Left renal pelvis (tissue), 4 donors: ENCODE results near the gene PPM1H. TPM values are rescaled to one million over a fixed set of nuclear protein-coding genes. Genes with fewer than 3 reads are reported as not detected.
"Not testable (repeated sequence)": the region's sequence is repeated elsewhere in the genome, so short reads cannot be mapped to it uniquely, and the experiment has no call there.

Experiments
- DNase-seq, 4 donors: peaks; one replicate each; pipeline ENCODE4 v3.0.0-alpha.2; 2013; ENCODE audit warnings: low read depth in 4 of 4, low spot score in 3 of 4
- polyA plus RNA-seq, 4 donors: library from polyadenylated mRNA; unstranded; fragments of 120-200 nt; gene quantifications; one replicate each; pipeline ENCODE4 v1.2.1, GENCODE V29; 2013; ENCODE audit not compliant: insufficient read length in 4 of 4

The PPM1H gene, protein sequence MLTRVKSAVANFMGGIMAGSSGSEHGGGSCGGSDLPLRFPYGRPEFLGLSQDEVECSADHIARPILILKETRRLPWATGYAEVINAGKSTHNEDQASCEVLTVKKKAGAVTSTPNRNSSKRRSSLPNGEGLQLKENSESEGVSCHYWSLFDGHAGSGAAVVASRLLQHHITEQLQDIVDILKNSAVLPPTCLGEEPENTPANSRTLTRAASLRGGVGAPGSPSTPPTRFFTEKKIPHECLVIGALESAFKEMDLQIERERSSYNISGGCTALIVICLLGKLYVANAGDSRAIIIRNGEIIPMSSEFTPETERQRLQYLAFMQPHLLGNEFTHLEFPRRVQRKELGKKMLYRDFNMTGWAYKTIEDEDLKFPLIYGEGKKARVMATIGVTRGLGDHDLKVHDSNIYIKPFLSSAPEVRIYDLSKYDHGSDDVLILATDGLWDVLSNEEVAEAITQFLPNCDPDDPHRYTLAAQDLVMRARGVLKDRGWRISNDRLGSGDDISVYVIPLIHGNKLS
- polyA plus RNA-seq: 10 to 100 TPM in 3 of 4 donors, 1 to 10 TPM in 1; 4.1 to 30.8 (median 28.2) TPM

DNA sequence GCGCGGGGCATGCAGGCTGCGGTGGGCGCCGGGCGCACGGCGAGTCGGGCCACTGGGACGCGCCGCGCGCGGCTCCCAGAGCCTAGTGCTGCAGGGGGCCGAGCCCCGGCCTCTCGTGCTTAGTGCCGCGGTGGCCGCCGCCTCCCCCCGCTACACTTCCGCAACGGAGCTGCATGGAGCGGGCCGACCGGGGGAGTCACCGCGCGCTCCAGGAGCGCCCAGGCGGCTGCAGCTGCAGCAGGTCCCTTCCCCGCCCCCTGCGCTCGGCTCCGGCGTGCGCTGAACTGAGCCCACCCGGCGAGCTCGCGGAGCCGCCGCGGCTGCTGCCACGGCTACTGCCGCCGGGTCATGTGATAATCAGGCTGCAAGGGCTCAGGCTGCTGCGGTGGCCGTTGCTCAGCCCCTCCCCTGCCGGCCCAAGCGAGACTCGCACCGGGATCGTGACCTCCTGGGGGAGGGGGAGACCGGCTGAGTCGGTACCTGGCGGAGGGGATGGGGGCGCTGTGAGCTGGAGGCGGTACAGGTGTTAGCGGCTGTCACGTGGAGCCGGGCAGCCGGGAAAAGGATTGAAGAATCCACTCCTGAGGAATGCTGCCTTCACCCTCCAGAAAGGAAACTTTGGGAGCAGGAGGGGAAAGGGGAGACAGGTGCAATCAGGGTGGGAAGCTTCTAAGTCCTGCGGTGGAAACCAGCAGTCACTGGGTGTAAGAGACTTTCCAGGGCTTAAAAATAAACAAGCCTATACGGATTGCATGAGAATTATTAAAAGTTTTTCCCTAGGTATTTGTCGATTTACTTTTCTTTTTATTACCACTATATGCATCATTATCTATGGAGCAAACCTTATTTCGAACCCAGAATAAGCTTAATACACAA is at the start of gene PPM1H:
PPM1H (minus strand) TSS at position 352 of the 876 bp plus-strand sequence. CDS start 414 bp downstream, outside the sequence.
- DNase-seq: peak; percentile 73 to 78 (median 76)

DNA sequence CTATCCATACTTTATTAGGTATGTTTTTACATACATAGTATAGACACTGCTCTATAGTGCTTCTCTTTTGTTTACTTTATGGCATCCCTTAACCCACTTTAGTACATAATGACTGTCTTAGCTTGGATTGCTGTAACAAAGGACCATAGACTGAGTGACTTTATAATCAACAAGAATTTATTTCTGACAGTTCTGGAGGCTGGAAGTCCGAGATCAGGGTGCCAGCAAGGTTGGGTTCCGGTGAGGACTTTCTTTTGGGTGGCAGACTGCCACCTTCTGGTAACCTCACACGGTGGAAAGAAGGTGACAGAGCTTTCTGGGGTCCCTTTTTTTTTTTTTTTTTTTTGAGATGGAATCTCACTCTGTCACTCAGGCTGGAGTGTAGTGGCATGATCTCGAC is 48.6 kb upstream of the PPM1H start:
- DNase-seq: no peak

DNA sequence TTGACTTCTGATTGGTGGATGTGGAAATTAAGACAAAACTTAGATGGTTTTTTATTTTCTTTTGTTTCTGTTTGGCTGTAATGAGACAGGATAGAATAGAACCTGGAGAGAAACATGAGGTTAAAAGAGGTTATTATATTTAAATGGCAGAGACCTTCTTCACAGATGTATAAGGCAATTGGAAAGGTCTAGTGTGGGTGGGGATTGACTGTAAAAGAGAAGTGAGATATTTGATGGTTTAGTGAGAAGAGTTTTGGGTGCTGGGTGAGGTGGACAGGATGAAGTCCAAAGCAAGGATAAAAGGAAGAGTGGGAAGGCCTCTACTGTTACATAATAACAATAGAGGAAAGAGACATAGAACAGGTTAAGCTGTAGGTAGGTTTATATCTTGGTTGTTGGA is 43.8 kb upstream of the PPM1H start:
- DNase-seq: no peak

DNA sequence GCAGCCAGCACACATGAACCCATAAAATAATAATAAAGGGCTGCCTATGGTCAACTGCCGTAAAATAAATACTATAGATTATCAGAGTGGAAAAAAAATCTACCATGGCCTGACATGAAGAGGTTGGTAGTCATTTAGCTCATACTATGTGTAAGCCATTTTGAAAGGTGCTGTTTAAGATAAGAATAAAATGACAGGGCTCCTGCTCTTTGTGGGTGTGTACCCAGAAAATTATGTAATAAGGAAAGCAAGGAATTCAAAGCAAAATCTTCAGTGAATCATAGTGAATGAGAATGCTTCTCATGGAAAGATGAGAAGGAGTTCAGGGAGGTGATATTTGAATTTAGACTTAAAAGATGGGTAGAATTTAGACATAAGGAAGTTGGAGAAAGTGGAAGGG is 42.9 kb upstream of the PPM1H start:
- no peak for DNase-seq

DNA sequence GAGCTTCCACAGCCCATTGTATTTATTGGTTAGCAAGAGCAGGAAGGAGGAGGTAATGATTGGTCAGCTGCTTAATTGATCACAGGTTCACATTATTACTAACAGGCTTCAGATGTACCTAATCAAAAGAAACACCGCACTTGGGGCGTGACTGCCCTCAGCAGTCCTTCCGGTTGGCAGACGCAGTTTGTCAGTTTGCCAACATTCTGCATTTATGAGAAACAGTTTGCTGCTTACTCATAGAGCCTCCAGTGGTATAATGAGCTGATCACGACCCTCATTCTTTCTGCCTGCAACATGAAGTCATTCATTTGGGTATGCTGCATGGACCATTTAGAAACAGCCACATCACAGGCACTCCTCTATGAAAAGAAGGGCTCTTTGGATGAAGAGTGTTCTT is 42.5 kb upstream of the PPM1H start:
- no peak for DNase-seq

DNA sequence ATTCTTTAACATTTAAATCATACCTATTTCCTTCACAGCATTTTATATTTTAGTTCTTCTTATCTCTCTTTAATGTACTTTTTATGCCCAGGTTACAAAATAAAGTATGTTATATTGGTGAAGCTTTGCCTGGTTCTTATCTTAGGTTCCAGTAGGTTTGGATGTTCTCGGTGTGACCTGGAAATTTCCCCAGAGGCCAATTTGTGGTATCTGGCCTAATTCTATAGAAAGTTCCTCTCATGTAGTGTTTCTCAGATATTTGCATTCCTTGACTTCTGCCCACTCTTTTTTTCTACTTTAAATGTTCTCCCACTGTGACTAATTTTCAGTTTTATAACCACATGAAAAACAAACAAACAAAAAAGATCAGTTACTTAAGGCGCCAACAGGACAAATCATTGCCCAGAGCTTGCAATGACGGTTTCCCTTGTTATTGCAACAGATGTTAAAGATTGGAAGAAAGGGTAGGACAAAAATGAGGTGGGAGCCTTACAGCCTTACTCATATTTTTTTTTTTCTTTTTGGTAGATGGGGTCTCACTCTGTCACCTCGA is 41.2 kb upstream of the PPM1H start:
- DNase-seq: no peak

DNA sequence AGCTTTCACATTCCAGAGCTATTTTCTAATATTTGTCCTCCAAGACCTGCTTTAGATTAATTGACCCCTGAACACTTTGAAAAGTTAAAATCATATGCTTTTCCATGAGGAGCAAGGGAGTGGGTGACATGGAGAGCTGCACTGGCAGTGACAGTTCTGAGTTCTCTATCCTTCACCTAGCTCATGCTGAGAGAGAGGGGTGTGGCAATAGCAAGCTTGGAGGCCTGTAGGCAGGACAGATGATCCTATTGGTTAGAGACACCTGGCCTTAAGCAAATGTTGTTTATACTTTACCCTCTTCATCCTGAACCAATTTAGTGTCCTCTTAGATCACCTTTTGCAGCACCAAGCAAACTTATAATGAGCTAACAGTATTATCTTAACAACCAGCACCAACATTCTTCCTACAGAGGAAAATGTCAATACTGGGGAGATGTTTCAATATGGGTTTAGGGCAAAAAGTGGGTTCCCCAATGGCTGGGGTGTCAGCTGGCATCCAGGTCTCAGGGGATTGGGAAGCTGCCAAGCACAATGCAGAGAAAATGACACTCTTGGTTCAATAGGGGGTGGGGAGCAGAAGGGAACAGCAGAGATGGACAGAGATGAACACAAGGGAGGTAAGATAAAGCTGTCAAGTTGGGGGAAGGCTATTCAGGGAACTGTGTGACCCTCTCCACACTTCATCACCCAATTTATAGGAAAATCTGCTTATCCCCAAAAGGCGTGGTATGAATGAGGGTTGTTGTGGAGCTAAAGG is 37.0 kb upstream of the PPM1H start:
- DNase-seq: no peak

DNA sequence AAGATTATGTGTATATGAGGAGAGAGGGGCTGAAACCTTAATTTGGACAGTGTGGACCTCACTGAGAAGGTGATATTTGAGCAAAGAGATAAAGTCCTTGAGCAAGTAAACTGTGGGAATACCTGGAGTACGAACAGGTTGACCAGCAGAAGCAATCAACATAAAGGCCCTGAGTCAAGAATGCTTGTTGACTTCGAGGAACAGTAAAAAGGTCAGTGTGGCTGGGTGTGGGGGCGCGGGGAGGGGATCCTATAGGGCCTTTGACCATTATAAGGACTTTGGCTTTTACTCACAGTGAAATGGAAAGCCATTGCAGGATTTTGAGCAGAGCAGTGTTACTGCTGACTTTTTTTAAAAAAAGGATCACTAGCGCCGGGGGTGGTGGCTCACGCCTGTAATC is 34.7 kb upstream of the PPM1H start:
- DNase-seq: no peak

DNA sequence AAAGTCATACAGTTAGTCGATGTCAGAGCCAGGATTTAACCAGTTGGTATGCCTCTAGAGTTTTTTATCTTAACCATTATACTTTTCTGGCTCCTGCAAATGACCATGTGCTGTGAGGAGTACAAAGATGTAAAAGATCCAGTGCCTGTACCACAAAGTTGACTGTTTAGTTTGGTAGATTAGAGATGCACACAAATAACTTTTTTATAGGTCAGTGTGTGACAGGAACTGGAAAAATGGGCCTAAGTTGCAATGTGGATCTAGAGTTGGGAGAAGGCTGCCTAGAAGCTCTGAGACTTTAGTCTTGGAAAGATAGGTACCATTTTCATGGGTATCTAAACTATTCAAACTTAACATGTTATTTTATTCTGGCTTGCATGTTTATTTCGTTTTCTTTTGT is 32.8 kb upstream of the PPM1H start:
- no peak for DNase-seq

DNA sequence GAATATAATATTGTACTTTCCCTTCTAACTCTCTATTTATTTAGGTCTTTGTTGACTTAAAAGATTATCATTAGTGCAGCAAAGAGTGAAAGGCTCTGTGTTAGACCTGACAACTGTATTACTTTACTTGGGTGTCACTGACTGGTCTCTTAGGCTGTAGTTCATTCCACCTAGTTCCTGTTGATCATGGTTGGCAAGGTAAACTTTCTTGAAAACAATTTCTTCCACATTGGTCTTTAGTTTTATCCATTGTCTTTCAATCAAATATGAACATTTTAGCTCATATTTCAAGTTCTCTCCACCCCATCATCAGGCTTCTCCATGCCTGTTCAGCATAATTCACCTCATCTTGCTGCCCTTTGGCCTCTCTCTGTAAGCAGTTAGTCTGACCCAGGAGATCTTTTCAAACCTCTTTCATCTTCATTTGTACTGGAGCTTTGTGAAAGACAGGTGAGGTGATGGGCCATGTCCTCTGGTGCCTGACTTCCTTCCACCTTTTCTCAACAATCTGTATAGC is 32.1 kb upstream of the PPM1H start:
- DNase-seq: no peak

DNA sequence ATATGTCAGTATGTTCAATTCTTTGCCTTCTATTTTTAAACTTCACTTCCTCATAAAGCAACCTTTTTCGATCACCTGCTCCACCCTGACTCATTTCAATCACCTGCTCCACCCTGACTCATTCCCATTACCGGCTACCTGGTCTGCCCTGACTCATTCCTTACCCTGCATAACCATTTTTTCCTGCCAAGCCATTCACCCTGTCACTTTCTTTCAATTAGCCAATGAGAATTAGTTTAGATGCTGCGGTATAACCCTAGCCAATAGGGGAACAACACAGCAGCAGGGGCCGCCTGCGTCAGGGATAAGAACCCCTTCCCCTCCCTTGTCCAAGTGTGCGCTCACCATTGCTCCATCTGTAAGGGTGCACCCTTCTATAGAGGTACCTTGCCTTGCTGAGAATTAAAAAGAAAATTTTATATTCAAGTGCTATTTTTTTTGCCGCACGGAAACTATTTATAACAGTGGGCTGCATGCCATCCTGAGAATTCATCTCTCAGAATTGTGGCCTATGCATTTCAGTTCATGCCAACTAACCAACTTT is 31.6 kb upstream of the PPM1H start:
- DNase-seq: not testable (repeated sequence)

DNA sequence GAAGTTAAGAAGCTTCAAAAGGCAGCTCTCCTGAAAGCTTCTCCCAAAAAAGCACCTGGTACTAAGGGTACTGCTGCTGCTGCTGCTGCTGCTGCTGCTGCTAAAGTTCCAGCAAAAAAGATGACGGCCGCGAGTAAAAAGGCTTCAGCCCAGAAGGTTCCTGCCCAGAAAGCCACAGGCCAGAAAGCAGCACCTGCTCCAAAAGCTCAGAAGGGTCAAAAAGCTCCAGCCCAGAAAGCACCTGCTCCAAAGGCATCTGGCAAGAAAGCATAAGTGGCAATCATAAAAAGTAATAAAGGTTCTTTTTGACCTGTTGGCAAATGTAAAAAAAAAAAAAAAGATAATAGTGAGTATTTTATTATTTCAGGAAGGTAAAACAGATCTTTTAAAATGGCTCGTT is 30.8 kb upstream of the PPM1H start:
- not testable (repeated sequence) for DNase-seq

DNA sequence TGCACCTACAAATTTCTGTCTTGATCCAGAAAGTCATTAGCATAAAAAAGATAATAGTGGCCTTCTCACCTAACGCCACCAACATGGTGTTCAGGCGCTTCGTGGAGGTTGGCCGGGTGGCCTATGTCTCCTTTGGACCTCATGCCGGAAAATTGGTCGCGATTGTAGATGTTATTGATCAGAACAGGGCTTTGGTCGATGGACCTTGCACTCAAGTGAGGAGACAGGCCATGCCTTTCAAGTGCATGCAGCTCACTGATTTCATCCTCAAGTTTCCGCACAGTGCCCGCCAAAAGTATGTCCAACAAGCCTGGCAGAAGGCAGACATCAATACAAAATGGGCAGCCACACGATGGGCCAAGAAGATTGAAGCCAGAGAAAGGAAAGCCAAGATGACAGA is 30.3 kb upstream of the PPM1H start:
- not testable (repeated sequence) for DNase-seq

DNA sequence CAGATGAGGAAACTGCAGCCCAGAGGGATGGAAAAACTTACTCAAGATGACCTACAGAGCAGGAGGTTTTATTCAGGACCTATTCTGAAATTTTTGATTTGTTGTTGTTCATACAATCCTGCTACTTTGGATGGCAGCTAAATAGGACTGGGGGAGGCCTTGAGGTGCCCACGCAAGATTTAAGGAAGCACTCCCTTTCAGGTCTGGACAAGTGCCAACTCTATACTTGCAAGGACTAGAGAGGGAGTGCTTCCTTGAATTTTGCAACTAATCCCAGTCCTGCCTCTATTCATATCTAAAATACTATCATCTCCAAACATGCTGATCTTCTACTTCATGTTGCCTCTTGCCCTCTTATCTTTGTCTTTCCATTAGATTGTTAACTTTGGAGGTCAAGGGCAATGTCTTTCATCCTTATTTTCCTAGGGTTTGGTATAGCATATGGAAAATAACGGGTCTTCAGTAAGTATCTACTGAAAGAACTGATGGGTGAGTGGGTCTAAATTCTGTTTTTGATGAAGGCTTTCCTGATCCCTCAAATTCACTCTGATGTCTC is 28.6 kb upstream of the PPM1H start:
- no peak for DNase-seq

DNA sequence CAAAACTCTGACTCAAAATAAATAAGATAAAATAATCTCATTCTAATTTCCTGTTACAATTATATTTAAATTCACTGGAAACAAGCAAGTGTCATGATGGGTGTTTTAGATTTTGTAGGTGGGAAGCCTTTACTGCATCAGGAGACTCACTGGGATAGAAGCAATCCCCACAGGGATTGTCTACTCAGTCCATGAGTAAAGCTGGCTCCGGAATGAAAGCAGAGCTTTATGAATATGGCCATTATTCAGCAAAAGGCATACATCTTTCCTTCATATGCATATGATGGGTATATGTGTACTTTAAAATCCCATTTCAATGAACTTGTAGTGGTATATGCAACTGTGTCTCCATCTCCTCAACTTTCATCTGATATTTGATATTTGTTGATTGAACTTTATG is 25.4 kb upstream of the PPM1H start:
- no peak for DNase-seq

DNA sequence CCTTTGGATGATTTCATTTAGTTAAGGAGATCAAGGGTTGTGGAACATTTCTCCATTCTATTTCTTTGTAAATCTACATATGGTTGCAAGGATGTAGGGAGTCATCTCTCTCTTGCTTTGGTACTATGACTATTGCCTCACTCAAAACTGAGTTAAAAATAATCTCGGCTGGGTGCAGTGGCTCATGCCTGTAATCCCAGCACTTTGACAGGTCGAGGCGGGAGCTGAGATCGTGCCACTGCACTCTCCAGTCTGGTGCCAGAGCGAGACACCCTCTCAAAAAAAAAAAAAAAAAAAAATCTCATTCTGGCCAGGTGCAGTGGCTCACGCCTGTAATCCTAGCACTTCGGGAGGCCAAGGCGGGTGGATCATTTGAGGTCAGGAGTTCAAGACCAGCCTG is 24.8 kb upstream of the PPM1H start:
- DNase-seq: no peak

DNA sequence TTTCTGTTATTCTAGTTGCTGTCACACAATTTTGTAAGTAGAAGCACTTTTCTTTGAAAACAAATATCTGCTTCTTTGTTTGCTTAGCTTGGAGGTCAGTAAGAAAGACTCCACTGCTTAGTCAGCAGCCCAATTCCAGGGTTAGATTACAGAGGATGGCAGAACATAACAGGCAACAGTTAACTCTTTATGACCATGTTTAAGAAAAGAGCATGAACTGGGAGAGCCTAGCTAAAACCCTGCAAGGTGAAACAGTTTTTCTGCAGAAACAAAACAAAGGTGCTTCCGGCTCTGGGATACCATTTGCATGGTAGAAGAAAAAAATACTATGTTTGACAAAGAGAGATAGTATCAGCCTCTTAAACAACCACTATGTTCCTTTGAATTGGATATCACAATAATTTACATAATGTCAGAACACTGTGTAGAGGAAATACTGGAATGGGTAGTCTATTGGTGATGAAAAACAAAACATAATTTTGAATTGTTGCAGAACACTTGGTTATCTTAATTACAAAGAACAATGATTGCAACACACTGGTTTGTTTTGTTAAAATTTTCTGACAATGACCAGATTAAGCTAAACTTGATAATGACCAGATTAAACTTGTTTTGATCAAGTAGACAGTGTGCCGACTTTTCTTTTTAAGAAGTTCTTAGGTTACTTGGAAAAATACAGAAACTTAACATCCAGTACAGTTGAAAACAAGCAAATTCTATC is 22.4 kb upstream of the PPM1H start:
- DNase-seq: peak in 2 of 4 donors; percentile 17 to 20

DNA sequence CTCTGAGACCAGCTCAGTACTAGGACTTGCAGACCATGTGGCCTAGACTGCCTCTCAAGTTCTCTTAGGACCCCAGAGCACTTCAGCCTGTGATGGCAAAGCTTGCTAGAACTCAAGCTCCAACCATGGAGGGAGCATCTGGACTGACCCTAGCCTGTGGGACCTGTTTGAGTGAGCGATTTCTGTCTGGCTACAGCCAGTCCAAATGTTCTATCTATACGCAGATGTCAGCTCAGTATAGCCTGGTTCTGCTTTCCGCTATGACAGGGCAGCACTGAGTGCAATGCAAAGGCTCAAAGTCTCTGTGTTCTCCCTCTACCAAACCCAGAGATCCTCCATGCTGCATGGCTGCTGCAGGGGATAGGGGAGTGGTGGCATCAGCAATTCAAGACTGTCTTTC is 20.7 kb upstream of the PPM1H start:
- DNase-seq: no peak

DNA sequence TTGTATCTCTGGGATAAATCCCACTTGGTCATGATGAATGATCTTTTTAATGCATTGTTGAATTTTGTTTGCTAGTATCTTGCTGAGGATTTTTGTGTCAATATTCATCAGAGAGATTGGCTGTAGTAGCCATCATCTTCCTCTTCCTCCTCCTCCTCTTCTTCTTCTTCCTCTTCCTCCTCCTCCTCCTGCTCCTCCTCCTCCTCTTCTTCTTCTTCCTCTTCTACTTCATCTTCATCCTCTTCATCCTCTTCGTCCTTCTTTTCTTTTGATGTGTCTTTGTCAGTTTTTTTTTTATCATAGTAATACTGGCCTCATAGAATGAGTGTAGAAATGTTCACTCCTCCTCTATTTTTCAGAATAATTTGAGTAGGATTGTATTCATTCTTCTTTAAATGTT is 15.4 kb upstream of the PPM1H start:
- no peak for DNase-seq
